H9 (cell line): ENCODE measurements around the gene PGGHG. TPM values are rescaled to one million over a fixed set of nuclear protein-coding genes. Genes with fewer than 3 reads are reported as not detected.
A peak's percentile ranks its signal among the peaks of the same experiment; 100 is the strongest.

ENCODE experiments used
- DNase-seq: peaks from one replicate; pipeline ENCODE4 v3.0.0-alpha.2; 2017
- H2AFZ ChIP-seq: one replicate; pipeline ENCODE4 v1.6.1; 2013; ENCODE audit warnings: mild to moderate bottlenecking, low read length, control low read depth, moderate library complexity
- H2AK5ac ChIP-seq: 2 replicates; pipeline ENCODE4 v1.6.1; 2013; ENCODE audit warnings: low read length, control low read depth, mixed read lengths; ENCODE audit not compliant: insufficient read length
- H2BK120ac ChIP-seq: one replicate; pipeline ENCODE4 v1.6.1; 2013; ENCODE audit warnings: low read depth, mild to moderate bottlenecking, low read length, control low read depth, inconsistent platforms; ENCODE audit not compliant: poor library complexity, severe bottlenecking
- H2BK12ac ChIP-seq: 2 replicates; pipeline ENCODE4 v1.6.1; 2013; ENCODE audit warnings: low read length, control low read depth, mixed read lengths, low read depth; ENCODE audit not compliant: insufficient read length
- H2BK15ac ChIP-seq: 2 replicates; pipeline ENCODE4 v1.6.1; 2013; ENCODE audit warnings: low read depth, low read length, control low read depth
- H2BK20ac ChIP-seq: one replicate; pipeline ENCODE4 v1.6.1; 2013; ENCODE audit warnings: low read depth, mild to moderate bottlenecking, low read length, control low read depth, inconsistent platforms; ENCODE audit not compliant: poor library complexity, severe bottlenecking
- H2BK5ac ChIP-seq: 2 replicates; pipeline ENCODE4 v1.6.1; 2013; ENCODE audit warnings: low read length, control low read depth, mixed read lengths; ENCODE audit not compliant: insufficient read length
- H3K14ac ChIP-seq: 2 replicates; pipeline ENCODE4 v1.6.1; 2013; ENCODE audit warnings: low read length, control low read depth; ENCODE audit not compliant: insufficient read depth
- H3K18ac ChIP-seq: 2 replicates; pipeline ENCODE4 v1.6.1; 2013; ENCODE audit warnings: low read depth, mild to moderate bottlenecking, mixed read lengths, low read length, control low read depth; ENCODE audit not compliant: insufficient read length
- H3K23ac ChIP-seq: 2 replicates; pipeline ENCODE4 v1.6.1; 2013; ENCODE audit warnings: low read length, control low read depth, mixed read lengths, low read depth; ENCODE audit not compliant: insufficient read length
- H3K23me2 ChIP-seq: 2 replicates; pipeline ENCODE4 v1.6.1; 2013; ENCODE audit warnings: low read depth, mild to moderate bottlenecking, mixed read lengths, low read length, control low read depth; ENCODE audit not compliant: insufficient read length, poor library complexity, severe bottlenecking
- H3K27ac ChIP-seq: 2 replicates; pipeline ENCODE4 v1.5.1; 2013; ENCODE audit warnings: low read length, control low read depth, mixed read lengths, low read depth; ENCODE audit not compliant: insufficient read length
- H3K27me3 ChIP-seq: 2 replicates; pipeline ENCODE4 v1.6.1; 2013; ENCODE audit warnings: low read length, control low read depth, inconsistent platforms; ENCODE audit not compliant: insufficient read depth
- H3K4ac ChIP-seq: 2 replicates; pipeline ENCODE4 v1.6.1; 2013; ENCODE audit warnings: low read depth, mild to moderate bottlenecking, control low read depth, inconsistent platforms, low read length, moderate library complexity
- H3K4me1 ChIP-seq: 2 replicates; pipeline ENCODE4 v1.6.1; 2013; ENCODE audit warnings: low read length, control low read depth, inconsistent platforms; ENCODE audit not compliant: insufficient read depth
- H3K4me2 ChIP-seq: 2 replicates; pipeline ENCODE4 v1.6.1; 2013; ENCODE audit warnings: low read length, control low read depth, mixed read lengths; ENCODE audit not compliant: insufficient read length, insufficient read depth
- H3K56ac ChIP-seq: 2 replicates; pipeline ENCODE4 v1.6.1; 2013; ENCODE audit warnings: low read depth, mild to moderate bottlenecking, mixed read lengths, low read length, control low read depth; ENCODE audit not compliant: insufficient read length
- H3K79me1 ChIP-seq: 2 replicates; pipeline ENCODE4 v1.6.1; 2013; ENCODE audit warnings: low read depth, mild to moderate bottlenecking, moderate library complexity, low read length, control low read depth, inconsistent platforms; ENCODE audit not compliant: insufficient read depth, poor library complexity, severe bottlenecking
- H3K79me2 ChIP-seq: 2 replicates; pipeline ENCODE4 v1.6.1; 2013; ENCODE audit warnings: low read length, control low read depth, inconsistent platforms; ENCODE audit not compliant: insufficient read depth
- H3K9ac ChIP-seq: 2 replicates; pipeline ENCODE4 v1.6.1; 2013; ENCODE audit warnings: low read length, control low read depth, mixed read lengths; ENCODE audit not compliant: insufficient read length; ENCODE audit errors: extremely low read depth
- H3K9me3 ChIP-seq: one replicate; pipeline ENCODE4 v1.6.1; 2013; ENCODE audit warnings: low read depth, low read length, inconsistent platforms; ENCODE audit not compliant: control insufficient read depth
- H3T11ph ChIP-seq: one replicate; pipeline ENCODE4 v1.6.1; 2013; ENCODE audit warnings: mild to moderate bottlenecking, low read length, control low read depth, inconsistent platforms
- H4K20me1 ChIP-seq: one replicate; pipeline ENCODE4 v1.6.1; 2013; ENCODE audit not compliant: control insufficient read depth, insufficient read length, insufficient read depth
- H4K5ac ChIP-seq: 2 replicates; pipeline ENCODE4 v1.6.1; 2013; ENCODE audit warnings: low read depth, mild to moderate bottlenecking, mixed read lengths, low read length, control low read depth; ENCODE audit not compliant: insufficient read length
- H4K8ac ChIP-seq: replicated peaks from 2 replicates; pipeline ENCODE4 v1.6.1; 2013; ENCODE audit warnings: low read length, control low read depth, mixed read lengths, low read depth; ENCODE audit not compliant: insufficient read length
- H4K91ac ChIP-seq: 2 replicates; pipeline ENCODE4 v1.6.1; 2013; ENCODE audit warnings: low read depth, mild to moderate bottlenecking, moderate library complexity, mixed read lengths, low read length, control low read depth; ENCODE audit not compliant: insufficient read length
- H3K27ac Mint-ChIP-seq, 3 experiments: 2 replicates in 2 of 3; 3 replicates in 1 of 3; pipeline ENCODE4 v1.8.0; 2020 to 2021; ENCODE audit warnings: mixed read lengths in 3 of 3, mild to moderate bottlenecking in 1 of 3, moderate library complexity in 1 of 3
- H3K27me3 Mint-ChIP-seq: 2 replicates; pipeline ENCODE4 v1.8.0; 2021; ENCODE audit warnings: low read depth, mild to moderate bottlenecking, moderate library complexity, mixed read lengths
- H3K36me3 Mint-ChIP-seq, 3 experiments: 2 replicates in 2 of 3; 3 replicates in 1 of 3; pipeline ENCODE4 v1.8.0; 2020 to 2021; ENCODE audit warnings: low read depth in 3 of 3, mixed read lengths in 3 of 3; ENCODE audit not compliant: insufficient read depth in 1 of 3
- H3K4me1 Mint-ChIP-seq, 2 experiments: 2 replicates each; pipeline ENCODE4 v1.8.0; 2020; ENCODE audit warnings: mixed read lengths in 2 of 2
- H3K4me3 Mint-ChIP-seq, 2 experiments: 2 replicates in 1 of 2; 3 replicates in 1 of 2; pipeline ENCODE4 v1.8.0; 2020 to 2021; ENCODE audit warnings: mild to moderate bottlenecking in 2 of 2, mixed read lengths in 2 of 2, moderate library complexity in 1 of 2
- H3K9me3 Mint-ChIP-seq, 2 experiments: 2 replicates in 1 of 2; 3 replicates in 1 of 2; pipeline ENCODE4 v1.8.0; 2020; ENCODE audit warnings: mild to moderate bottlenecking in 2 of 2, mixed read lengths in 2 of 2, moderate library complexity in 1 of 2
- CTCF ChIP-seq: fragments of 200-600 bp; sonication (generic); conservative IDR thresholded peaks from 3 replicates; pipeline ENCODE4 v1.8.0; 2021; ENCODE audit warnings: antibody characterized with exemption, mild to moderate bottlenecking
- WGBS: extraction: QIAGEN DNeasy Blood & Tissue Kit; methylation state at CpG from one replicate; pipeline ENCODE4 v1.1.7; 2013; ENCODE audit warnings: missing lambda C conversion rate, low lambda C conversion rate, mixed read lengths; ENCODE audit not compliant: insufficient read length; ENCODE audit errors: extremely low coverage; 5-methylcytosine and 5-hydroxymethylcytosine counted together
- total RNA-seq: library from RNA; stranded (reverse); gene quantifications from 2 replicates; pipeline ENCODE4 v1.2.1, GENCODE V29; 2021

Gene PGGHG
- total RNA-seq, 1 experiment from 2014 or later, result 58.3 TPM

GRCh38 chr11:269146-269890, 19.6 kb upstream of the PGGHG start:
- DNase-seq, result peak; percentile 10
- H3K4me2 ChIP-seq, result peak overlapping the region; percentile 14
- no peak overlapping the region for H4K91ac ChIP-seq
- no peak overlapping the region for H3T11ph ChIP-seq
- peak overlapping the region; percentile 61 for H3K18ac ChIP-seq
- H2BK20ac ChIP-seq, result no peak overlapping the region
- H2BK5ac ChIP-seq, result no peak overlapping the region
- H3K4me1 Mint-ChIP-seq, result peaks cover 26 to 28% of the 10 kb centered on the region in 2 experiments
- H3K56ac ChIP-seq, result no peak overlapping the region
- no peak overlapping the region for H3K27ac ChIP-seq
- H3K27ac Mint-ChIP-seq, result peak overlapping the region; percentile 25 to 52 (median 37); a peak in 5 of 7 replicates
- H3K27me3 Mint-ChIP-seq, result peaks cover 13% of the 10 kb centered on the region
- H3K27me3 ChIP-seq, result no peaks in the 10 kb centered on the region
- peaks cover 6% of the 10 kb centered on the region for H3K4me1 ChIP-seq
- H3K4me3 Mint-ChIP-seq, result peak overlapping the region; percentile 14 to 30; a peak in 3 of 5 replicates
- H3K23me2 ChIP-seq, result no peaks in the 10 kb centered on the region
- peaks cover 0 to 6% (median 3%) of the 10 kb centered on the region in 3 experiments; a peak in 4 of 7 replicates for H3K36me3 Mint-ChIP-seq
- H2AK5ac ChIP-seq, result no peak overlapping the region
- peak; percentile 12; the same call in 1 of the 3 replicates for TF ChIP-seq CTCF
- H4K5ac ChIP-seq, result no peak overlapping the region
- H3K4ac ChIP-seq, result no peak overlapping the region; the same call in 1 of the 2 replicates
- H2BK15ac ChIP-seq, result no peak overlapping the region
- peak overlapping the region; percentile 6 for H3K9ac ChIP-seq
- H3K23ac ChIP-seq, result no peak overlapping the region
- H3K9me3 Mint-ChIP-seq, result peaks cover 20 to 25% of the 10 kb centered on the region in 2 experiments
- H3K9me3 ChIP-seq, result no peaks in the 10 kb centered on the region
- no peaks in the 10 kb centered on the region for H3K79me1 ChIP-seq
- H3K14ac ChIP-seq, result no peak overlapping the region
- H2BK12ac ChIP-seq, result no peak overlapping the region
- no CpG with 5 or more reads among the region's 21 CpGs for WGBS
- H3K79me2 ChIP-seq, result no peaks in the 10 kb centered on the region
- no peak overlapping the region for H4K8ac ChIP-seq
- peak overlapping the region; percentile 24 for H2AFZ ChIP-seq
- no peaks in the 10 kb centered on the region for H4K20me1 ChIP-seq
- H2BK120ac ChIP-seq, result no peak overlapping the region
